ENCODE data around the gene ANKRD11.

The ANKRD11 gene

GRCh38 chr16:89278441-89279240 lies 211.7 kb downstream of the ANKRD11 start:
- no peak for DNase-seq (ENCODE audit: low read depth)
- no peak overlapping the region for H3K4me3 ChIP-seq (ENCODE audit: low read depth, low read length)

GRCh38 chr16:89277641-89278341 lies 212.6 kb downstream of the ANKRD11 start:
- DNase-seq (ENCODE audit: low read depth): no peak
- no peak for TF ChIP-seq CTCF (IDR thresholded peaks at IDR 0.05; ENCODE audit: control insufficient read depth, extremely low read depth, insufficient read depth)
- no peak overlapping the region for H3K4me3 ChIP-seq (ENCODE audit: low read depth, low read length)

More at GRCh38 chr16:89278441-89279240, 211.7 kb downstream of the ANKRD11 start:
- no peak for TF ChIP-seq CTCF (IDR thresholded peaks at IDR 0.05; ENCODE audit: control insufficient read depth, extremely low read depth, insufficient read depth)

- no peak overlapping the region for H3K4me3 ChIP-seq (ENCODE audit: low read depth, low read length)
- TF ChIP-seq CTCF (IDR thresholded peaks at IDR 0.05; ENCODE audit: control insufficient read depth, extremely low read depth, insufficient read depth): no peak
- DNase-seq (ENCODE audit: low read depth): no peak
These were observed 213.3 kb downstream of the ANKRD11 start for GRCh38 chr16:89277049-89277448.

- TF ChIP-seq CTCF (IDR thresholded peaks at IDR 0.05; ENCODE audit: control insufficient read depth, extremely low read depth, insufficient read depth): no peak
- no peak overlapping the region for H3K4me3 ChIP-seq (ENCODE audit: low read depth, low read length)
- no peak for DNase-seq (ENCODE audit: low read depth)
These were observed 214.3 kb downstream of the ANKRD11 start for GRCh38 chr16:89275837-89276720.

- DNase-seq (ENCODE audit: low read depth): no peak
- no peak overlapping the region for H3K4me3 ChIP-seq (ENCODE audit: low read depth, low read length)
- TF ChIP-seq CTCF (IDR thresholded peaks at IDR 0.05; ENCODE audit: control insufficient read depth, extremely low read depth, insufficient read depth): no peak
These were observed 215.1 kb downstream of the ANKRD11 start for GRCh38 chr16:89275284-89275584.

- no peak for TF ChIP-seq CTCF (IDR thresholded peaks at IDR 0.05; ENCODE audit: control insufficient read depth, extremely low read depth, insufficient read depth)
- no peak for DNase-seq (ENCODE audit: low read depth)
- no peak overlapping the region for H3K4me3 ChIP-seq (ENCODE audit: low read depth, low read length)
These were observed 215.6 kb downstream of the ANKRD11 start for GRCh38 chr16:89274561-89275283.

All from LNCaP clone FGC (cell line).